ENCODE measurements around the gene PLPP4.

Gene PLPP4

DNA sequence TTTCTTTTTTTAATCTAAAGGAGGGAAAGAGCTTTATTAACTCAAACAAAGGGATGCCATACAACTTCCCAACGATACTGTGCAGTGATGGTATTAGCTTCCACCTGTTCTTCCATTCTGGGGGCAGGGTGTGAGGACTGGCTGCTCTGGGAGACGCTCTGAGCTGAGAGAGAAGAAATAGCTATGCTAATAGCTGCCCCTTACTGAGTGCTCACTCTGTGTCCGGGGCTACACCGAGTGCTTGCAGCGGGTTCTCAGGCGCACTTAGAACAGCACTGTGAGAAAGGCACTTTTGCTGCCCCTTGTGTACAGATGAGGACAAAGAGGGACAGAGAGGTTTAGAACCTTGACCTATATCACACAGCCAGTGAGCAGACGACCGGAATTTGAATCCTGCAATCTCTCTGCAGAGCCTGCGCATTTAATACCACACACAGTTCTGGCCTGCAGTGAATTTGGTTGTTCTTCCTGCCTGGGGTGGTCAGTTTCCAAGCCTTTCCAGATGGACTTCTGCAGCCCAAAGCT is 142.2 kb downstream of the PLPP4 start:
- no peak overlapping the region for H3K4me3 ChIP-seq (ENCODE audit: low read length)
- TF ChIP-seq, protein P1, sequence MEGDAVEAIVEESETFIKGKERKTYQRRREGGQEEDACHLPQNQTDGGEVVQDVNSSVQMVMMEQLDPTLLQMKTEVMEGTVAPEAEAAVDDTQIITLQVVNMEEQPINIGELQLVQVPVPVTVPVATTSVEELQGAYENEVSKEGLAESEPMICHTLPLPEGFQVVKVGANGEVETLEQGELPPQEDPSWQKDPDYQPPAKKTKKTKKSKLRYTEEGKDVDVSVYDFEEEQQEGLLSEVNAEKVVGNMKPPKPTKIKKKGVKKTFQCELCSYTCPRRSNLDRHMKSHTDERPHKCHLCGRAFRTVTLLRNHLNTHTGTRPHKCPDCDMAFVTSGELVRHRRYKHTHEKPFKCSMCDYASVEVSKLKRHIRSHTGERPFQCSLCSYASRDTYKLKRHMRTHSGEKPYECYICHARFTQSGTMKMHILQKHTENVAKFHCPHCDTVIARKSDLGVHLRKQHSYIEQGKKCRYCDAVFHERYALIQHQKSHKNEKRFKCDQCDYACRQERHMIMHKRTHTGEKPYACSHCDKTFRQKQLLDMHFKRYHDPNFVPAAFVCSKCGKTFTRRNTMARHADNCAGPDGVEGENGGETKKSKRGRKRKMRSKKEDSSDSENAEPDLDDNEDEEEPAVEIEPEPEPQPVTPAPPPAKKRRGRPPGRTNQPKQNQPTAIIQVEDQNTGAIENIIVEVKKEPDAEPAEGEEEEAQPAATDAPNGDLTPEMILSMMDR (conservative IDR thresholded peaks at IDR 0.05; ENCODE audit: low read length) = no peak

DNA sequence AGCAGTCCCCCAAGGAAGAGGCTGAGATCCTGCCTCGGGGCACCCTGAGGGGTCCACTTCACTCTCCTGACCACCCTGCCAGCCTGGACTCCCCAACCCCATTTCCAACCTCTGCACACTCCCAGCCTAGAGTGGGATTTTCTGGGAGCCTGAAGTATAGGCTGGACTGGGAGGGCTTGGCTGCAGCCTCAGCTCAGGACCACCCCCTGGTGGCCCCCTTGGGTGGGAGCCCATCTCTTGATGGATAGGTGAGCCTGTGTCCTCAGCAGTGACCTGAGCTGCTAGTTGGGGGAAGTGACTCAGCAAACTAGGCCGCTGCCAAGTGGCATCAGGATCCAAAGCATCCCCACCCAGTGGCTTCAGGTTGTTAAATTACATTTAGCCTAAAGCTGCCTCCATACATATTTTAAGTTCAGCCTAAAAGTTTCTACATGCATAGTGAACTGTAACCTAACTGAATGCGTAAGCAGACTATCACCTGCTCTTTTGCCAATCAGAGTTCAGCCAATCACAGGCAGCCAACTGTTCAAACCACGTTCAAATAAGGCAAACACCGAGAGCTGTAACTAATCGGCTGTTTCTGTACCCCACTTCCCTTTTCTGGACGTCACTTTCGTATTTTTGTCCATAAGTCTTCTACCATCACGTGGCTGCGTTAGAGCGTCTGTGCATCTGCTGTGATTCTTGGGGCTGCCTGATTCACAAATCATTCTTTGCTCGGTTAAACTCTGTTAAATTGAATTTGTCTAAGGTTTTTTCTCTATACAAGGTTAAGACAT is 144.0 kb downstream of the PLPP4 start:
- no peak for DNase-seq (ENCODE audit: low read depth)
- TF ChIP-seq, protein P1 (conservative IDR thresholded peaks at IDR 0.05; ENCODE audit: low read length) = peak; percentile 45
- no peak overlapping the region for H3K4me3 ChIP-seq (ENCODE audit: low read length)

More for the DNA sequence above, 142.2 kb downstream of the PLPP4 start:
- no peak for DNase-seq (ENCODE audit: low read depth)

DNA sequence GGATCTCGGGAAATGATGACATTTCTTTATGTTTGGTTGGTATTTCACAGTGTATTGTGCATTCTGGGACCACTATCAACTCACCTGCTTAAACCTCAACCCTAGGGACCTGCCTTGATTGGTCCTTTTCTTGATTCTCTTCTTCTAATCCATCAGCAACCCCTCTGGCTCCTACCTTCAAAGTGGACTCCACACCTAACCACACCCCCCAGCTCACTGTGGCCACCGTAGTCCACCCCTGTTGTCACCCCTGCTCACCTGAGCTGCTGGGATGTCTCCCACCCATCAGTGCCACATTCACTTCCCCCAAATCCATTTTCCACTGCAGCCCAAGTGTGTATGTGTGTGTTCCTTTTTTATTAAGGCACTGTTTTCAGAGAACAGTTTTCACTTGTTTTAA is 145.0 kb downstream of the PLPP4 start:
- TF ChIP-seq, protein P1 (conservative IDR thresholded peaks at IDR 0.05; ENCODE audit: low read length) = no peak
- H3K4me3 ChIP-seq (ENCODE audit: low read length) = no peak overlapping the region
- no peak for DNase-seq (ENCODE audit: low read depth)

DNA sequence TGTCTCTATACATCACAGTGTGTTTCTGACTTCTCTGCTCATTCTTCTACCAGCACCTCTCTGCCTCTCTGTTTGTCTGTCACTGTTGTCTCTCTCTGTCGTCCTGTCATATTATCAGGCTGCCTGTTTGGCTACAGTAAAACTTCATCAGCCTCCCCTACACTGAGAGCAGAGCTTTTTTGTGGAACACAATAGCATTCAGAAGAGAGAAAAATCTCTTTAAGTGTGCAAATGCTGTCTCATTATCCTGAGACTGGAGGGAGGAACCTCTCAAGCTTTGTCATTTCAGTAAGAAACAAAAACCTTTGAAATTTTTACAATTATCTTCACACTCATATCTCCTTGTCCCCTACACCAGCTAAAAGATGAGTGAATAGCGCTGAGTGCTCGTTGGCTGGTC is 148.4 kb downstream of the PLPP4 start:
- no peak overlapping the region for H3K4me3 ChIP-seq (ENCODE audit: low read length)
- no peak for DNase-seq (ENCODE audit: low read depth)
- TF ChIP-seq, protein P1 (conservative IDR thresholded peaks at IDR 0.05; ENCODE audit: low read length) = no peak

DNA sequence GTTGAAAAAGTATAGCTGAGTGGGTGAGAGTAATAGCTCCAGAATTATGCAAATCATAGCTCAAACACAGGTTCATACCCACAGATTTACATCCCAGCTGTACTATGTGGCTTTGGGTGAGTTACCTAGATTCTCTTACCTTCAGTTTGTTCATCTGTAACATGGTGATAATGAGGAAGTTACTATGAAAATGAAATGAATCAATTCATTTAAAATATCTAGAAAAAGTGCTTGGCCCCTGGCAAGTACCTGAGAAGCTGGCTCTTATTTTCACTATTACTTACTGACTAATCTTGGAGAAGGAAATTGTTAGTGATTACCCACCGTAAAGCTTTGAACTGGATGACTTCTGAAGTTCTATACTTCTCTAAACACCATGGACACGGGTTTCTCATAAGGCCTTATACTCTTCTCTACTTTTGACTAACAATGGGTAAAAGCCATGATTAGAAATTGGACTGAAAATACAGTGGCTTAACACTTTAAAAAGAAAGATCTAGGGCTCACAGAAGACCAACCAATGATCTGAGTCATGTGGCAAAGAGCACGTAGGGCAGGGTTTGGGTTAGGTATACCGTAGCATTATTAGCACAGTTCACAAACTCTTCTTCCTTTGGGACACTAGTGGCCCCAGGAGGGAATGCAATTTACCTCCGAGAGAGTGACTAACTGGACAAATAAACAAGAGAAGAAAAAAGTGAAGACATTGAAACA is 149.2 kb downstream of the PLPP4 start:
- H3K4me3 ChIP-seq (ENCODE audit: low read length) = no peak overlapping the region
- TF ChIP-seq, protein P1 (conservative IDR thresholded peaks at IDR 0.05; ENCODE audit: low read length) = no peak
- no peak for DNase-seq (ENCODE audit: low read depth)

DNA sequence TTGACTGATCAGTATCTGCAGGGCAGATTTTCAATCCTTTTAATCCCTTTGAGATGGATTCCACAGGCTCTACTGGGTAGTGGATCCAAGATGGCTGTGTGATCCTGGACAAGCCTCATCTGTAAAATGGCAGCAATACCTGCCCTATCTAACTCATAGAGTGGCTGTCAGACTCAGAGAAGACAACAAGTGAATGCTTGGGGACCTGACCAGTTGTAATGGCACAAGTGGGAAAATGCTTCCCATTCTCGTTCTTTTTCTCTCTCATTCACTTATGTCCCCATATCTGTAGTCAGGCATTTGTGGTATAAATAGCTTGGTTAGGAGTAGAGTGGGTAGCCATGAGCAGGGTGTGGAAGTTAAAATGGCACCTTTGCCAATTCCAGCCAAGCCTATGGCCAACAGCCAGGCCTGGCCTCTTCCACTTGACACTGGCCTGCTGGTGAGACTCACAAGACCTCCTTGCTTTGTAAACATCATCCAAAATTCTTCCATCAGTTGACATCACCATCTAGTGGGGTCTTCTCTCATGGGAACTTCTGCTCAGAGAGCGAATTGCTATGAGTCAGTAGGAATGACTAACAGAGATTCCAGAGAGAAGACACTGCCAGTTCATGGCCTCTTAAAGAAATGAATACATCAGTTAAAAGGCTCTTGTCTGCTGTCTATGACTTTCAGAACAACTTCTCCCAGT is 150.1 kb downstream of the PLPP4 start:
- peak; percentile 84 for DNase-seq (ENCODE audit: low read depth)
- H3K4me3 ChIP-seq (ENCODE audit: low read length) = no peak overlapping the region
- TF ChIP-seq, protein P1 (conservative IDR thresholded peaks at IDR 0.05; ENCODE audit: low read length) = peak; percentile 9; the same call in 1 of the 2 replicates
